Lower leg skin (tissue), 3 donors: ENCODE measurements around the gene C1QTNF7.

Experiments used
- POLR2A ChIP-seq, 2 donors: fragments of 450-650 bp; IDR thresholded peaks; one replicate each; pipeline ENCODE4 v1.6.1; 2016 to 2017; ENCODE audit warnings: antibody characterized with exemption in 2 of 2, mild to moderate bottlenecking in 1 of 2, moderate library complexity in 1 of 2
- TF ChIP-seq, protein P1 (sequence below), 3 donors: fragments of 450-650 bp; IDR thresholded peaks; one replicate each; pipeline ENCODE4 v1.5.1; 2016; ENCODE audit warnings: antibody characterized with exemption in 3 of 3, mild to moderate bottlenecking in 3 of 3, moderate library complexity in 2 of 3

DNA sequence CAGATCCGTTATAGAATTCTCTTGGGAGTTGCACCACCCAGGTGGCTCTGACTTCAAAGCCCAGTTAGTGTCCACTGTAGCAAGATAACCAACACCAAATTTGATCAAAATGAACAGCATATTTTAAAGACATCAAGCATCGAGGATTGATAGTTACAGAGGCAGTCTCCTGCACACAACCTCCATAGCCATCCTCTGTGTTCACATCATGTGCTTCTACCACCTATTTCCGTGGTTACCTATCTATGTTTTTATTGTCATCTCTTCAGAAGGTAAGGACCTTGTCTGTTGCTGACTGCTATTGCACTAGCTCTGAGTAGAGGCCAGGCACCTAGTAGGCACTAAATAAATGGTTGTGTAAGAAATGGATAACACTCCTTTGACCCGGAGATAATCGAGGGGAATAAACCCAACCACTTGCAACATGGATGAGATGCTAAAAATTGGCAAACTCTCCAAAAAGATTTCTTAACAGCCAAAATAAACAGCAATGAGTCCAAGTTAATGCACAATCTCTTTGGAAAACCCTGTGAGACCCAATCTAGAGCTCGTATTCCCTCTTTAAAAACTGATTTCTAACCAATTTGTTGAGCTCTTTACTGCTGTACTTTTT, 14.7 kb upstream of the C1QTNF7 start:
- TF ChIP-seq, protein P1, sequence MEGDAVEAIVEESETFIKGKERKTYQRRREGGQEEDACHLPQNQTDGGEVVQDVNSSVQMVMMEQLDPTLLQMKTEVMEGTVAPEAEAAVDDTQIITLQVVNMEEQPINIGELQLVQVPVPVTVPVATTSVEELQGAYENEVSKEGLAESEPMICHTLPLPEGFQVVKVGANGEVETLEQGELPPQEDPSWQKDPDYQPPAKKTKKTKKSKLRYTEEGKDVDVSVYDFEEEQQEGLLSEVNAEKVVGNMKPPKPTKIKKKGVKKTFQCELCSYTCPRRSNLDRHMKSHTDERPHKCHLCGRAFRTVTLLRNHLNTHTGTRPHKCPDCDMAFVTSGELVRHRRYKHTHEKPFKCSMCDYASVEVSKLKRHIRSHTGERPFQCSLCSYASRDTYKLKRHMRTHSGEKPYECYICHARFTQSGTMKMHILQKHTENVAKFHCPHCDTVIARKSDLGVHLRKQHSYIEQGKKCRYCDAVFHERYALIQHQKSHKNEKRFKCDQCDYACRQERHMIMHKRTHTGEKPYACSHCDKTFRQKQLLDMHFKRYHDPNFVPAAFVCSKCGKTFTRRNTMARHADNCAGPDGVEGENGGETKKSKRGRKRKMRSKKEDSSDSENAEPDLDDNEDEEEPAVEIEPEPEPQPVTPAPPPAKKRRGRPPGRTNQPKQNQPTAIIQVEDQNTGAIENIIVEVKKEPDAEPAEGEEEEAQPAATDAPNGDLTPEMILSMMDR (IDR thresholded peaks at IDR 0.05): no peak
- TF ChIP-seq POLR2A (IDR thresholded peaks at IDR 0.05): no peak
